Frontal cortex (tissue), 4 donors: ENCODE data around the gene ABHD14A. TPM values are rescaled to one million over a fixed set of nuclear protein-coding genes. Genes with fewer than 3 reads are reported as not detected.

Experiments
- DNase-seq, 2 donors: peaks; one replicate each; pipeline ENCODE4 v3.0.0; 2012; ENCODE audit warnings: low spot score in 2 of 2
- FAIRE-seq: peaks from 2 replicates; lab custom pipeline; 2012; peaks lifted over from hg19 to GRCh38; lab: Jason Lieb, UNC
- total RNA-seq: library from RNA; depleted of rRNA; stranded (reverse); fragments of >200 nt; gene quantifications from one replicate; pipeline ENCODE4 v1.2.3, GENCODE V29; 2014
- donor health status: control.
- donor health status: control.
- donor health status: control.

ABHD14A gene
- total RNA-seq, 1 donor from 2014 or later, result 22.8 TPM

DNA sequence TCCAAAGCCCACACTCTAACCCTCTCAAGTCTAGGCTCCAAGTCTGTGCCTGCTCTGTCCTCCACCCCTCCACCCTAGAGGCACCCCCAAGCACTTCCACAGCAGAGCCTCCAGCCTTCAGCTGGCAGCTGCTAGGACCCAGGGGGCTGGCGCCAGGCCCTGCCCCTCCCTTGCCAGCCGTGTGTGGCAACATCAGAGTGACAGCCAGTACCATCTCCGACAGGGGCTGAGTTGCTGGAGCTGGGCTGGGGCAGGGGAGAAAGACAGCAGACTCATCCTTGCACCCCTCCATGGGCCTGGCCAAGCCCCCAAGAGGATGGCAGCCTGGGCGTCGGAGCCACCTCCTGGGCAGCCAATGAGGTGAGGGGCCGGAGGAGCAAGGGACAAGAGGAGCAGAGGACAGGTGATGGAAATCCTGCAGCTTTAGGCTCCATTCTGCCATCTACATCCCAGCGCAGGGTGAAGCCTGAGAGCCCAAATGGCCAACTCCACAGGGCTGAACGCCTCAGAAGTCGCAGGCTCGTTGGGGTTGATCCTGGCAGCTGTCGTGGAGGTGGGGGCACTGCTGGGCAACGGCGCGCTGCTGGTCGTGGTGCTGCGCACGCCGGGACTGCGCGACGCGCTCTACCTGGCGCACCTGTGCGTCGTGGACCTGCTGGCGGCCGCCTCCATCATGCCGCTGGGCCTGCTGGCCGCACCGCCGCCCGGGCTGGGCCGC lies 19.5 kb upstream of the ABHD14A start, which contains the start of gene GPR62:
Gene GPR62 (plus strand): TSS at position 207 of the 718 bp plus-strand sequence. CDS start 272 bp downstream, at position 479.
- DNase-seq, result peak; percentile 60 to 83
- no peak for FAIRE-seq

DNA sequence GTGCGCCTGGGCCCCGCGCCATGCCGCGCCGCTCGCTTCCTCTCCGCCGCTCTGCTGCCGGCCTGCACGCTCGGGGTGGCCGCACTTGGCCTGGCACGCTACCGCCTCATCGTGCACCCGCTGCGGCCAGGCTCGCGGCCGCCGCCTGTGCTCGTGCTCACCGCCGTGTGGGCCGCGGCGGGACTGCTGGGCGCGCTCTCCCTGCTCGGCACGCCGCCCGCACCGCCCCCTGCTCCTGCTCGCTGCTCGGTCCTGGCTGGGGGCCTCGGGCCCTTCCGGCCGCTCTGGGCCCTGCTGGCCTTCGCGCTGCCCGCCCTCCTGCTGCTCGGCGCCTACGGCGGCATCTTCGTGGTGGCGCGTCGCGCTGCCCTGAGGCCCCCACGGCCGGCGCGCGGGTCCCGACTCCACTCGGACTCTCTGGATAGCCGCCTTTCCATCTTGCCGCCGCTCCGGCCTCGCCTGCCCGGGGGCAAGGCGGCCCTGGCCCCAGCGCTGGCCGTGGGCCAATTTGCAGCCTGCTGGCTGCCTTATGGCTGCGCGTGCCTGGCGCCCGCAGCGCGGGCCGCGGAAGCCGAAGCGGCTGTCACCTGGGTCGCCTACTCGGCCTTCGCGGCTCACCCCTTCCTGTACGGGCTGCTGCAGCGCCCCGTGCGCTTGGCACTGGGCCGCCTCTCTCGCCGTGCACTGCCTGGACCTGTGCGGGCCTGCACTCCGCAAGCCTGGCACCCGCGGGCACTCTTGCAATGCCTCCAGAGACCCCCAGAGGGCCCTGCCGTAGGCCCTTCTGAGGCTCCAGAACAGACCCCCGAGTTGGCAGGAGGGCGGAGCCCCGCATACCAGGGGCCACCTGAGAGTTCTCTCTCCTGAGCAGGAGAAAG lies 18.7 kb upstream of the ABHD14A start:
- FAIRE-seq (no peak), DNase-seq (peak; percentile 80 to 88)

DNA sequence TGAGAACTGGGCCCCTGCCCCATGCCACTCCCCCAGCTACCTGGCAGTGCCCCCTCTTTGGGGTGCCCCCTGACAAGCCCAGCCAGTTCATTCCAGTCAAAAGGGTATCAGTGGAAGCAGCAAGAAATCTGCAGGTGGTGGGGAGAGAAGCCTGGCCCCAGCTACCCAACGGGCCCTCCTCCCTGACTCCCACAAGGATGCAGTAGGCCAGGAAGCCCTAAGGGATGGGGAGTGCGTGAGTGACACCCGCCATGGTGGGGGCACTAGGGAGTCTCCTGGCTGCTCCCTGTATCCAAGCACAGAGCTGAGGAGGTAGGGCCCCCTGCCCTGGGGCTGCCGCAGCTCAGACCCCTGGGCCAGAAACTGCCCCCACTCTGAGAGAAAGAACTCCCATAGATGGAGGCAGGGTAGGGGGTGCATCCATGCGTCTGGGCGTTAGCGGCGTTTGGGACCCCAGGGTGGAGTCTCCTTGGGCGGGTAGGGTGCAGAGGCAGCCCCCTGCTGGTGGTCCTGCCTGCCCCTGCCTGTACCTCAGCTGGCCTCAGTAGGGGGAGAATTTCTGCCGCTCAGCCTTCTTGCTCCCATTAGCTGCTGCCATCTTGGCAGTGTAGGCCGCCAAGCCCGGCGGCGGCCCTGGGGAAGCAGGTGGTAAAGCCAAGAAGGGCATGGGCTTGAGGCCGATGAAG lies 17.2 kb upstream of the ABHD14A start:
- DNase-seq (no peak), FAIRE-seq (no peak)

DNA sequence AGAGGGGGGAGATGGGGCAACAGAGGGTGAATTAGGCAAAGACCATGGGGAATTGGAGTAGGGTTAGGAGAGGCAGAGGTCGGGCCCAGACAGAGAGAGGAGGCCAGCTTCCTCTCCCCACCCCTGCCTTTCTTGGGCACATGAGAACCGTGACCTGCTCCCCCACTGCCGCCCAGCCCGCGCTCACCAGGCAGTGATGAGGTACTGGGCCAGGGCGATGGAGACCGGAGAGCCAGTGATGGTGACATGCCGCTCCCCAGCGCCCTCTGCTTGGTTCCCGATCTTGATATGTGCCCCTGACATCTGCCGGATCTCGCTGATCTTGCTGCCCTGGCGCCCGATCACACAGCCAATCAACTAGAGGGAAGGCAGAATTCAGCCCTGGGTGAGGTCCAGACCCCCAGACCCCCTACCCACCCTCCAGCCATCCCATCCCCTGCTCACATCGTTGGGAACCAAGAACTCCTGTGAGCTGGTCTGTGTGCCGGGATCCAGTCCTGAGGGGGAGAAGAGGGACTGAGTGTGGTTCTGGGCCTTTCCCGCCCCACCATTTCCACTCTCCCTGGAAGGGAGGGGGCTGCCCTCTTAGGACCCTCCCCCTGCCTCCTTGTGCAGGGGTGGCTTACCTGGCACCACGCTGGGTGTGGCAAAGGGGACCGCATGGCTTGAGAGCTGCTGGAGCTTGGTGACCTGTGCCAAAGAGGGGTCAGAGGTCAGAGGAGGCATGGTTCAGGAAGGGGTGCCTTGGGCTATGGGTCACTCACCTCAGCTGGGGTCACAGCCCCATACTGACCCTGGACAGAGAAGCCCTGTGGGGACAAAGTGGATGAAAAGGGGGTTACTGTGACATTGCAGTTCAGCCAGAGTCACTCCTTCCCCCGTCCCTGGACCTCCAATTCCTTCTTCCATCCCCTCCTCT lies 16.0 kb upstream of the ABHD14A start:
- no peak for FAIRE-seq
- DNase-seq, result no peak

DNA sequence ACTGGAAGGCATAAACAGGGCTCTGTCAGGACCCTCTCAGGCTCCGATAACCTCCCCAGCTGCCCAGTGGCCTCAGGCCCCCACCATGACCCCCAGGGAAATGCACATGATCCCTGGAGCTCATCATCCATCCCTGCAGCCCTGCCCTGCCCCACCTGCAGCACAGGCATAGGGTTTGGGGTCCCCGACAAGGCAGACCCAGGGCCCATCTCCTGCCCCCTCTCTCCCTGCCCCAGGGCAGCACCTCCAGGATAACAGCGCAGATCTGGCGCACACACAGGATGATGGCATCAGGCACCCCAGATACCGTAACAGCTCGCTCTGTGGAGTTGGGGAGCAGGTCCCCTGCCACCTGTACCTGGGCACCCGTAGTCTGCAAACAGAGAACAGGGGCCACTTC lies 15.2 kb upstream of the ABHD14A start:
- no peak for DNase-seq
- FAIRE-seq, result no peak

DNA sequence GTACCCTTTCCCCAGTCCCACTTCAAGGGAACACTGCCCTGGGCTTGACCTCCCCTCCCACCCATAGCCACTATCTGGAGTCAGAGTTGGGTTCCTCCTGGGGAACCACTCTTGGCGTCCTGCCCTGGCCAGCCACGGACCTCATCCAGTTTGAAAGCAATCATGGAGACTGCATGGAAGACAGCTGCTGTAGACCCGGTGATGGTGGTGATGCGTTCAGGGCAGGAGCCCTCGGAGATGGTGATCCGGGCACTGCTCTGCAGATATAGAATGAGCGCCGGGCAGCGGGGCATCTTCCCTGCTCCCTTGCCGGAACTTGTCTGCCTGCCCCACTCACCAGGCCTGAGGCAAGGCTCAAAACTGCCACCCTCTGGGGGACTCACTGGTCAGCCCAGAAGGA lies 14.5 kb upstream of the ABHD14A start:
- FAIRE-seq (no peak), DNase-seq (no peak)

DNA sequence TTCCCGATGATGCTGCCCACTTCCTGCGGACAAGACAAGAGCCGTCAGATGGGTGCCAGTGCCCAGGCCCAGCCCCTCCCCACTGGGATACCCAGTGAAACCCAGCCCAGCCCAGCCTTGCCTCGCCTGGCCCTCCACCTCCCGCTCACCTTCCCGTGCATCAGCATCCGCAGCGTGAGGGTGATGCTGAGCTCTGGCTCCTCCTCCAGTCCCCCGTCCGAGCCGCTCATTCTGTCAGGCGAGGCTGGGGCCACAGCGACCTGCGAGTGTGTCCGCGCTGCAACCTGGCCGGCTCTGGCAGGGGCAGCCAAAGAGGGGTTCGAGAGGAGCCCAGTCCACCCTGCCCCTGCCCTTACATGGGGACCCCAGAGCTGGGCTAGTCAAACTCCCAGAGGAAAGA lies 13.9 kb upstream of the ABHD14A start:
- DNase-seq (no peak), FAIRE-seq (no peak)

DNA sequence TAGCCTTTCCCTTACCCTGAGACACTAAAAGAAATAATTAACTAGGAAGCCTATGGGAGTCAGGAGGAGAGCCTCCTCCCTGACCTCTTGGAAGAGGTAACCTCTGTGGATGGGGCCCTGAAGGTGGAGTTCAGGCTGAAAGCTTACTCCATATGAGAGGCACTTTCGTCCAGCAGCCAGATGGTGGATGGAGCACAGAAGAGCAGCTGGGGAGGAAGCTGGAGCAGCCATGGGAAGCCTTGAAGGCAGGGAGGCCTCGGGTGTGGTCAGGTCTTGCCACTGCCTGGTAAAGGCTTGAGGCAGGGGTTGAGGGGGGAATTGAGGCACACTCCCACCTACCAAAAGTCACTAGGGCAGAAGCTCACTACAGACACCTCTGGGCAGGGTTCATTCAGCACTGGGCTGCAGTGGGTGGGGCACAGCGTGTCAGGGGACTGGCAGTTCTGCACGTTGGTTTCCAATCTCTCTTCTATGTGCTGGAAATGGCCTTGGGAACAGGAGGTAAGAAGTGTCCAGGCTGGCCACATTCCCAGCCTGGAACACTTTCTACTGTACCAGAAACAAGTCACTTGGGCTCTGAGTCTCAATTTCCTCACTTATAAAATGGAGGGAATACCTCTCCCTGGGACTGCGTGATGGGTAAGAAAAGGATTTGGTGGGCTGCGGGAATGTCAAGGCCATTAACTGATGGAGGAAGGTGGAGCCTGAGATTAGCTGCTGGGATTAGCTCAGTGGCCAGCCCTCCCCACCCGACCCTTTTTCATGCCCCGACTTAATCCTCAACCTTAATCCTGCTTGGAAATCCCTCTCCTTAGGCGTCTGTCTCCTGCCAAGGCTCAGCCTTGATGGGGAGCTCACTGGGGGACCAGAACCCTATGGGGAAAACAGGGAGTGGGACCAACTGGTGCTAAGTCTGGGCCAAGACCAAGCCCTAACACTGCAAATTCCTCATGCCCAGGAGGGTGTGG lies 13.0 kb upstream of the ABHD14A start:
- FAIRE-seq, result no peak
- no peak for DNase-seq

DNA sequence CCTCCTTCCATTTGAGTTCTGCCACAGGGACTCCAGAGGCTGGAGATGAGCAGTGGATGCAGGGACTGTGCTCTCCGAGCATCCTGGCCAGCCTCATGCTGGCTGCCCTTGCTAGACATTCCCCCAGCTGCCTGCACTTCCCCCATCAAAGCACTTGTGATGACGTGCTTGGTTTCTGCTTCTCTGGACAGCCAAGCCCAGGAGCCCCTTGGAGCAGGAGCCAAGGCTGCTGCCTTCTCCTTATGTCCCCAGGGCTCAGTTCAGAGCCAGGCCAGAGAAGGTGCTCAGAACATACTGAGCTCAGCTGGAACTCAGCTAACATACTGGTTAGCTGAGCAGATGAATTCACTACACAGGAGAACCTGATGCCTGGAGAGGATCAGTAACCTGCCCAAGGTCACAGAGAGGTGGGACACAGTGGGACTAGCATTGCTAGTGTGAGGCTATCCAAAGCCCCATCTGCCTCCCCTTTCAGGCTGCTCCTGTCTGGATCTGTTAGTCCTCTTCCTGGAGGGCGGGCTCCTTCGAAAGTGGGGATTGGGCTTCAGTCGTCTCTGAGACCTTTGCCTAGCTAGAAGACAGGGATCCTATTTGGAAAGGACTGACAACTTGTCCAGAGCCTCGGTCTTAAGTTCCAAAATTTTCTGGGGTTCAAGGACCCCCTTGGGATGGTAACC lies 11.9 kb upstream of the ABHD14A start:
- no peak for FAIRE-seq
- no peak for DNase-seq

DNA sequence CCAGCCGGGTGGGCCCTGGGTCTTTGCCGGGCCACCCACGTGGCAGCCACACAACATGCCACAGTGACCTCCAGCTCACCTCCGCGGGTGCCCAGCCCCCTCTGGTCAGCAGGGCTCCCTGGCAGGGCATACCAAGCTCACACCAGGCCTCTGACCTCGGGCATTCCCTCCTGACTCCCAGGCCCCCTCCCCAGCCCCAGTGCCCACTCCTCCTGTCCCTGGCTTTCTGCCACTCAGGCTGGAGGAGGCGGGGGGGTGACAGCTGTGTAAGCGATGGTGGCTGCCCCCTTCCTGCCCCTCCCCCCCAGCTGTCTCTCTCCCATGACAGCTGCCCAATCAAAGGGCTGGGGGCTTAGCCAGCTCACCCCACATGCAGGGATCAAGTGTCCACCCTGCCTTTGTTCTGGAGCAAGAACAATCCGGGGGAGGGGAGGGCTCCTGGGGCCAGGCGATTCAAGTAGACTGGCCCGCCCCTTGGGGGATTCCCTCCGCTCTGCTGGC lies 10.9 kb upstream of the ABHD14A start:
- no peak for FAIRE-seq
- DNase-seq, result no peak

DNA sequence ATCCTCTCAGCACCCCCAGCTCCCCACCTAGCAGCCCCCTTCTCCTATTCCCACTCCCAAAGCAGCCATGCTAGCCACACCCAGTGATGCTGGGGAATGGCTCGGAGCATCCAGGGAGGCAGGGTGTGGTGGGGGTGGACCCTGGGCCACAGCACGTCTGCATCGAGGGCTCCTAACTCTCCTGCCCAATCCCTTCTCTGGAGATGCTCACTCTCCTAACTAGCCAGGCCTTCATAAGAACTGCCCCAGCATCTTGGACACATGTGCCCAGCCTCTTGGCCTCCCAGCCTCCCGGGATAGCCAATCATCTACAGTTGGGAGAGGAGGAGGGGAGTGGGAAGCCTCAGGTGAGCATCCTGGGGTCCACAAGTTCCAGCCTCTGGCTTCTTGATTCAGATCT lies 10.3 kb upstream of the ABHD14A start:
- DNase-seq, result no peak
- FAIRE-seq, result no peak

DNA sequence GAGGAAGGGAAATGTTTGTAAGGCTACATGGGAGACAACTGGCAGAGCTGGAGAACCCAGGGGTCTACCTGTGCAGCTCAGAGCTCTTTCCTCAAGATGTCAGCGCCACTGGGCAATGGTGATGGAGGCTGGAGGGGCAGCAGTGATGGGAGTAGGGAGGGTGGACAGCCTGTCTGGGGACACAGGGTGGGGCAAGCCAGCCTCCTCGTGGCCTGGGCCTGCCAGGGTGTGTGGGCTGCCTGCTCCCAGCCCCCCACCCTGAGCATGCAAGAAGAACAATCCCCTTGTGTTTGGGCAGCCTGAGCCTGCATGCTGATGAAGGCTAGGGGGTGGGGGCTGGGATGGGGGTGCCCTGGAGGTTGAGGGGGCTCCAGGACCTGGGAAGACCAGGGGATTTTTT lies 8.8 kb upstream of the ABHD14A start:
- DNase-seq (peak in 1 of 2 donors; percentile 73), FAIRE-seq (no peak)

DNA sequence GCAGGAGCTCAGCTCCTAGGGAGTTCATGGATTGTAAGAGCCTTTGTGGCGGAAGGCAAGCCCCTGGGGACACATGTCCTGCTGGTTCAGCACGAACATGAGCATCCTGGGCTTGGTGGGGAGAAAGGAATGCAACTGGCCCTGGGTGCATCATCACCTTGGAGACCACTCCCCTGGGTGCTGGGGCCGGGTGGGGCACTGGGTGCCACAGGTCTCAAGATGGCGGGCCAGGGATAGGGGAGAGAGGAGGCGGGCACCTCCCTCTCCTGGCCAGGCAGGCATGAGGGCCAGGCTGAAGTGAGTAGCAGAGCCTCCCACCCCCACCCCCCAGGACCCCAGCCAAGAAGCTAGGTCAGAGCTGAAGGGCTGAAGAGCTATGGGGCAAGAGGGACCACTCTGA lies 8.4 kb upstream of the ABHD14A start:
- DNase-seq (no peak), FAIRE-seq (no peak)

DNA sequence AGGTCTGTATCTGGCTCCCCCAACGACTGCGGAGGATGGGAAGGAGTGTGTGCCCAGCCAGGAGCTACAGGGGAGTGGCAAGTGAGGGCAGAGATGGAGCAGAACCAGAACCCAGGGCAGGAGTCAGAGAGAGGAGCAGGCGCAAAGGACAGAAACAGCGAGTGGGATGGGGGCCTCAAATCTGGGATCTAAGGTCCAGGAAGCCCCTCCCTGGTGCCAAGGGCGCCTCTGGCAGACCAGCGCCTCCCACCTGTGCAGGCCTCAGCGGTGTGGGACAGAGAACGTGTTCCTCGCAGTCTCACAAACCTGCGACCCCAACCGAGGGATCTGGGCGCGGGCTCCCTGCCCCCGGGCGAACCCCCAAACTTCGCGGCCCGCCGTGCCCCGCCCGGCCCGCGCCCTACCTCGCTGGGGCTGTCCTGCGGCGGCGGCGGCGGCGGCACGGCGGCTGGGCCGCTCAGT lies 7.9 kb upstream of the ABHD14A start:
- DNase-seq (no peak), FAIRE-seq (no peak)

DNA sequence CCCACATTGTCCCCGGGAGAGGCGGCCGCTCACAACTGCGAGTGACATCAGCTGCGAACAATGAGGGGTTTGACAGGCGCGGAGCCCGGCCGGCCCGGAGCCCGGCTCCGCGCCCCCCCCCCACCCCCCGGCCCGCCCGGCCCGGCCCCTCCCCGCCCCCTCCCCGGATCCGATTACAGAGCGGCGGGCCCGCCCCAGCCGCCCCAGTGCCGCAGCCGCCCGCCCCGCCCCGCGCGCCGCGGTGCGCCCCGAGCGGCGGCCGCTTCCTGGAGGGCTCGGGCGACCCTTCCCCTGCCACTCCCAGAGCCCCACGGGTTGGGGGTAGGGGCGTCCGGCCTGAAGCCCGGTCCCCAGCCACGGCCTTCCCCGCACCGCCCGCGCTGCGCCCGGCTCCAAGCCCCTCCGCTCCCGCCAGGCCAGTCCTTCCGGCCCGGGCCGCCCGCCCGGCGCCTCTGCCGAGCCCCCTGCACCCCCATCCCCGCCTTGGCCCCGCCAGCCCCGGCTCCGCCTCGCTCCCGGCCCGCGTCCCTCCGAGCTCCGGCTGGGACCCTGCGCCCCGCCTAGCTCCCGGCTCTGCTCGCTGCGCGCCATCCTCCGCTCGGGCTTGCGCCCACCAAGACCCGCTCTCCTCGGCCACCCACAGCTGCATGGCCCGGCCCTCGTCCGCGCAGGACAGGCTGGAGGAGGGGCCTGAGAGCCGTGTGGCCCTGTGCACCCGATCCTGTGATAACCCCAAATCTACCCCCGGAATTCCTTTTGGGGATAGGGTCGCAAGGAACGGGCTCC lies 7.3 kb upstream of the ABHD14A start, which contains the start of gene PCBP4:
Gene PCBP4 (minus strand): TSS at position 71 of the 786 bp plus-strand sequence. CDS start 6,214 bp downstream, outside the sequence.
- FAIRE-seq (no peak), DNase-seq (peak; percentile 81 to 90)

DNA sequence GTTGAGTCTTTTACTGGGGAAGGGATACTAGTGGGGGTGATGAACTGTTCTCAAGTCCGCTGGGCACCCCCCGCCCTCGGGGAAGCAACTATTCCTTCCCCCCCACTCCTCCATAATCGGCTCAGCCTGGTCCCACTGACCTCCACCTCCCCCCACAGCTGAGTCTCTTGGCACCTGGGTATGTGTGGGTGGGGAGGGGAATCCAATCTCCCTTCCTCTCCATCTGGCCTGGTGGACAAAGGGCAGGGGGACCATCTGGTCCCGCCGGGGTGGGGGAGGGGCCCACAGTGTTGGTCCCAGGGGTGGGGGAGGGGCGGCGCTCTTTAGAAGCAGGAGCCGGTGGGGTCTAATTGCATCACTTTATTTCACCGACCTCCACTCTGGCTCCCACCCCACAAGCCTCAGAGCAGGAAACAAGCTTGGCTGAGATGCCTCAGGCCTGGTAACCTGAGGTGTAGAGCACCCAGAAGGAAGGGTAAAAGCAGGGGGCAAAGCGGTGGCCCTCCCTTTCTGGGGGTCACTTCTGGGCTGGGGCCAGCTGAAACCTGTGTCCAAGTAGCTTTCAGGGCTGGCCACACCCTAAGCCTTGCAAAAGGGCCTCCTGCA lies 6.6 kb upstream of the ABHD14A start:
- no peak for DNase-seq
- no peak for FAIRE-seq
